Activated gamma-delta T cell treated with anti-CD3 and anti-CD28 coated beads, Interleukin-2, amount 50 U/mL, for 16 hours (primary cell): ENCODE measurements around the gene SEMA5A.

Source experiments
- DNase-seq: peaks from one replicate; pipeline ENCODE4 v3.0.0-alpha.2; 2020; ENCODE audit warnings: low read depth

The SEMA5A gene, protein sequence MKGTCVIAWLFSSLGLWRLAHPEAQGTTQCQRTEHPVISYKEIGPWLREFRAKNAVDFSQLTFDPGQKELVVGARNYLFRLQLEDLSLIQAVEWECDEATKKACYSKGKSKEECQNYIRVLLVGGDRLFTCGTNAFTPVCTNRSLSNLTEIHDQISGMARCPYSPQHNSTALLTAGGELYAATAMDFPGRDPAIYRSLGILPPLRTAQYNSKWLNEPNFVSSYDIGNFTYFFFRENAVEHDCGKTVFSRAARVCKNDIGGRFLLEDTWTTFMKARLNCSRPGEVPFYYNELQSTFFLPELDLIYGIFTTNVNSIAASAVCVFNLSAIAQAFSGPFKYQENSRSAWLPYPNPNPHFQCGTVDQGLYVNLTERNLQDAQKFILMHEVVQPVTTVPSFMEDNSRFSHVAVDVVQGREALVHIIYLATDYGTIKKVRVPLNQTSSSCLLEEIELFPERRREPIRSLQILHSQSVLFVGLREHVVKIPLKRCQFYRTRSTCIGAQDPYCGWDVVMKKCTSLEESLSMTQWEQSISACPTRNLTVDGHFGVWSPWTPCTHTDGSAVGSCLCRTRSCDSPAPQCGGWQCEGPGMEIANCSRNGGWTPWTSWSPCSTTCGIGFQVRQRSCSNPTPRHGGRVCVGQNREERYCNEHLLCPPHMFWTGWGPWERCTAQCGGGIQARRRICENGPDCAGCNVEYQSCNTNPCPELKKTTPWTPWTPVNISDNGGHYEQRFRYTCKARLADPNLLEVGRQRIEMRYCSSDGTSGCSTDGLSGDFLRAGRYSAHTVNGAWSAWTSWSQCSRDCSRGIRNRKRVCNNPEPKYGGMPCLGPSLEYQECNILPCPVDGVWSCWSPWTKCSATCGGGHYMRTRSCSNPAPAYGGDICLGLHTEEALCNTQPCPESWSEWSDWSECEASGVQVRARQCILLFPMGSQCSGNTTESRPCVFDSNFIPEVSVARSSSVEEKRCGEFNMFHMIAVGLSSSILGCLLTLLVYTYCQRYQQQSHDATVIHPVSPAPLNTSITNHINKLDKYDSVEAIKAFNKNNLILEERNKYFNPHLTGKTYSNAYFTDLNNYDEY

DNA sequence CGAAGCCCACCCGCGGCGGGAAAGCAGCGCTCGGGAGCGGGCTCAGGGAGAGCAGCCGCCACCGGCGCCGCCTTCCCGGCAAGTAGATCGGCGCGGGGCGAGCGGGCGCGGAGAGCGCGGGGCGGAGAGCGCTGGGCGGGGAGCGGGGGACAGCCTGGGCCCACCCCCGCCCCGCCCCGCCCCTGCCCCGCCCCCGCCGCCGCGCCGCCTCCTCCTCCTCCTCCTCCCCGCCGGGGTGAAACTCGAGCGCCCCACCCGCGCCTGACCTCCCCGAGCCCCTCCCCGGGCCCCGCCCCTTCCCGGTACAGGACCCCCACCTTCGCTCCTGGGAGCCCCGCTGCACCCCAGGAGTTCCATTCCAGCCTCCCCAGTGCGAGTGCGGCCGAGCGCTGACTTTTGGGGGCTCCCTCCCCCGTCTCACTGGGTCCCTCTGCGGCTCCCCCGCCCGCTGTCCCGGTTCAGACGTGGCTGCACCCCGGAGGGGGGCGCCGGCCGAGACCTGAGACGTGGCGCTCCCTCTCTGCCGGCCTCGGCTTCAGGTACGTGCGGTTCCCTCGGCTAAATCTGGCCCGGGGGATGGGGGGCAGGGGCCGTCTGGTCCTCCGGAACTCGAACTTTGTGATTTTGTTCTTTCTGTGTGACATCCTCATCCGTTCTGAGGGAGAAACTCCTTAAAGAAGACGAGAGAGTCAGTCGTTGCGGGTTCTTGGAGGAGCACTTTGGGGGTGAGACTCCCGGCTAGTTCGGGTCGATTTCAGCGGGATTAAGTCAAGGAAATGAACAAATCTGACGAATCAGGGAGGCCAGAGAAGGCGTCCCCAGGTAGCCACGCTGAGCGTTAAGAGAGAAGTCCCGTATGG is at the start of gene SEMA5A:
Gene SEMA5A, minus strand, starts transcription at position 84 of the 860 bp plus-strand sequence. CDS start 166,129 bp downstream, outside the sequence.
- DNase-seq, result no peak

DNA sequence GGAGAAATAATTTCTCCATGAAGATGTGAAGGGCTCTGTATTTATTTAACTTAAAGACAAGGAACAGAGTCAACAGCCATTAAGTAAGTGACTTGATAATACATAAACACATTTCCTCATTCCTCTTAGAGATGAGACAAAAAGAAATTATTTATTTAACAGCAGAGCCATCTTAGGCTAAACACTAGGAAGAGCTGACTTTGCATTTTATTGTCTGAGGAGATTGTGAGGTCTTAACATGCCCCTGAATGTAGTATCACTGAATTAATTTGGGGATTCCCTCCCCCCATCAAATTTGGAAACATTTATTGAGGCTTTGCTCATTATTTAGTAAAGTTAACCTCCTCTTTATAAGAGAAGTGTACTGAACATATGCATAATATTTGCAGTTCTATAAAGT is 49.0 kb upstream of the SEMA5A start:
- DNase-seq, result no peak

DNA sequence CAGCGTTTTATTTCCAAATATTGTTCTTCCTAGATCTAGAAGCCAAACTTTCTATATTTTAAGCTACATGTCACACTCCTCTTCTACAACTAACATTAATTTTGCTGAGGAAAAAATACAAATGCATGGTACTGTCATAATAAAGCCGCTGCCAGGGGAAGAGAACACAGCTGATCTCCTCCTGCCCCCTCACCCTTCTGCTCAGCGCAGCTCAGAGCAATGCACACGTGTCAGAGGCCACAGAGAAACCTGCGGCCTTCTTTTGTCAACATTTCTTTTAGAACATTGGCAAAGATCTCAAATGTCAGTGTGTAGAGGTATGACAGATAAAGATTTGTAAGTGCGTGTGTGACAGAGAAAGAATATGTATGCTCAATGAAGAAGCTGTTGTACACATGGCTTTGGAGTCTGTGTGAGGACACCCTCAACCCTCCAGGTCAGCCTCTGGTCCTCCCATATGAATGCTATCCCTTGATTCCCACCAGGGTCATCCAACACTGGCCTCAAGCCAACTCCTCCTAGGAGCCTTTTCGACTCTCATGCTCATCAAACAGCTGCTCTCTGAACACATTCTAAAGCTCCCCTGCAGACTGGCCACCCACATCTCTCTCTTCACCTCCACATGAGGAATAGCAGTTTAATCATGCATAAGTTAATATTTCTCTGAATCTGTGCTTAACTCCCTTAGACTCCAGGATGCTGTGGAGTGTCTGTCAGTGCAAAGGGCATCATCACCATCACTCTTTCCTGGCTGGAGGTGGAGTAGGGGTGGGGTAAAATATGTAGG is 43.4 kb upstream of the SEMA5A start:
- DNase-seq, result no peak

DNA sequence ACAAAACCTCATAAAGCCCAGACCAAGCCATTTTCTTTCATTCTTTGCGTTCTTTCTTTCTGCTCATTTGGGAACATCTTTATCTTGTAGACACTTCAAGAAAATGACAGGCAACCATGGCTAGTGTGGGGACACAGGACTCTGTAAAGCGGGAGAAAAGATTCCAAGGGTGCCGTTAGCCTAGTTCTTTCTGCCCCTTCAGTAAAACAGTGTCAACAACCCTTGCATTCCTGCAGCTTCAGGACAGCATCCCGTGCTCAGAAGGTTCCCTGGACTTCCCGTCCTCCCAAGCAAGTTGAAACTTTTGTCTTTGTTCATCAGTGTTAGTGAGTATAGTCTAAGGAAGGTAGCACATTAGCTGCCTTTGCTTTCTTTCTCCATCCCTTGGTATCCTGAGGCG is 42.4 kb upstream of the SEMA5A start:
- DNase-seq, result no peak

DNA sequence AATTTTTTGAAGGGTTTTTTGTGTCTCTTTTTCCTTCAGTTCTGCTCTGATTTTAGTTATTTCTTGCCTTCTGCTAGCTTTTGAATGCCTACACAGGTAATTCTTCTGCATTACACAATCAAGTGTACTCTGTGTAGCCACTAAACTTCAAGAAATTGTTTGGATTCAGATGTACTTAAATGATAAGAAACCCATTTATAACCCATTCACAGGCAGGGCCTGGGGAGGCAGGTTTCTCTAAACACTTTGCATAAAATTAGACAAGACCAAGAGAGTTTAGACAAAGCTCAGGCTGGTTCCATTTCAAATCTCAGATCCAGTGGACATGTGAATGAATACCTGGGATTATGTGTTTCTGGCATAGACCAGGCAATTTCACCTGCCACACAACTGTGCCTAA is 41.3 kb upstream of the SEMA5A start:
- DNase-seq, result no peak

DNA sequence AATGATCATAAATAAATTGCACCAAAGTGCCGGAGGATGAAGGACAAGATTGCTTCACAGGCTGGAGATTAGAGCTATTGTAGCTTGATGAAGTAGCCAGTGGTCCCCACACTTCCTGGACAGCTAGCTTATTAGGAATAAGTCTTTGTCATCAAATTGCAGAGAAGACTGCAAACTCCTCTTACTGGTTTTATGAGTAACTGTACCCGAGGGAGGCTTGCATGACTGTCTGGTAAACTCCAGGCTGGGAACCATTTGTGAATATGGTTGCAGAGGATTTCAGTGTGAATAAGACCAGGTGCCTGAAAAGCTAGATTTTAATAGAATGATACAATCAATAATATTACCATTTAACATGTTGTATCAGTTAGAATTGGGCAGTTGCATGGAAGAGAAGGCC is 36.5 kb upstream of the SEMA5A start:
- no peak for DNase-seq

DNA sequence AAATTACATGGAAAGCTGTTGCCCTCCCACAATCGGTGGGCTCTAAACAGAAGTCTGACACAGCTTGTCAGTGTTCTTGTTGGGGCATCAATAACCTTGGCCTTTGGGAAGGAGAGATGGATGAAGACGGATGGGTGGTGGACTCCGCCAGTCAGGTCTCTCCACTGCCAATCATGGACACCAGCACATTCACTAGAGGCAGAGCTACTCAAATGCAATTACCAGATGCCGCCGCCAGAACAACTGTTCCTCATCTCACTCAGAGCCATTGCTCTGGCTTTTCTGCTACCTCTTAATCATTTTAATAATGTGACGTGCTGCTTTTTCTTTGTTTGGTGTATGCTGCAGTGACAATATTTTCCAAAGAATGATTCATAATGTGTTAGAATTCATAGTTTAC is 27.9 kb upstream of the SEMA5A start:
- DNase-seq, result no peak

DNA sequence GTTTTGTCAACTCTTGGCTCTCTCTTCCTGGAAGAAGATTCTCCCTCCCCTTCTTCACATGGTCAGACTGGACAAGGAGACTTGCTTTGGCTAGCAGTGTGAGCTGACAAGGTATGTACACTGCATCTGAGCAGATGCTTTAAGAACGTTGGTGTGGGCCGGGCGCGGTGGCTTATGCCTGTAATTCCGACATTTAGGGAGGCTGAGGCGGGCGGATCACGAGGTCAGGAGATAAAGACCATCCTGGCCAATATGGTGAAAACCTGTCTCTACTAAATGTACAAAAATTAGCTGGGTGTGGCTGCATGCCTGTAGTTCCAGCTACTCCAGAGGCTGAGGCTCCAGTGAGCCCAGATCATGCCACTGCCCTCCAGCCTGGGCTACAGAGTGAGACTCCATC is 26.4 kb upstream of the SEMA5A start:
- DNase-seq, result no peak

DNA sequence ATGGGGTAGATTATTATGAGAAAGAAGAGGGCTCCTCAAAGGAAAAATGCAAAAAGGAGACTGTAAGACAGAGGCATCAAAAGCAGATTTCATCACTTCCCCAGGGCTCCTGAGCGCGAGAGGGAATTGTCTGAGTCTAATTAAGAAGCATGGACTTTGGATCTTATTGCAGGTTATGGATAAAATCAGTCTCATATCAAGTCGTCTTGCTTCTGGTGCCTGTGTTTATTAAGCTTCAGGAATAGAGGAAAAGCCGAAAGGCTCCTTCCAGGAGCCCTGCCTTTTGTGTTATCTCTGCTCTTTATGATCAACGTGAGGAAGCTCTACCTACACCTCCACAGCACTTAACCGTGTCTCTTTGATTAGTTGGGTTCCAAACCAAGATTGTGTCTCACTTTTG is 25.0 kb upstream of the SEMA5A start:
- no peak for DNase-seq

DNA sequence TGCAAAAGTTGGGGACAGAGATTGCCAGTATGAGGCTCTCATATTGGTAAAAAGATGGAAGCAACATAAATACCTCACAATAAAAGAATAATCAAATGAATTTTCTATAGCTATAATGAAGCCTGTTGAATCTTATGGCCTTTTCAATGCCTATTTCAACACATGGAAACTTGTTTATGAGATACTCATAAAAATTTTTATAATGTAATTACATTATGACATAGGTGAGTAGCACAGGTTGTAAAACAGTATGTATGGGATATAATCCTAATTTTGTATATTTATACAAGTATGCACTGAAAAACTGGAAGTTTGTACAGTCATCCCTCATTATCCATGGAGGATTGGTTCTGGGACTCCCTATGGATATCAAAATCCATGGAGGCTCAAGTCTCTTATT is 21.2 kb upstream of the SEMA5A start:
- DNase-seq, result no peak

DNA sequence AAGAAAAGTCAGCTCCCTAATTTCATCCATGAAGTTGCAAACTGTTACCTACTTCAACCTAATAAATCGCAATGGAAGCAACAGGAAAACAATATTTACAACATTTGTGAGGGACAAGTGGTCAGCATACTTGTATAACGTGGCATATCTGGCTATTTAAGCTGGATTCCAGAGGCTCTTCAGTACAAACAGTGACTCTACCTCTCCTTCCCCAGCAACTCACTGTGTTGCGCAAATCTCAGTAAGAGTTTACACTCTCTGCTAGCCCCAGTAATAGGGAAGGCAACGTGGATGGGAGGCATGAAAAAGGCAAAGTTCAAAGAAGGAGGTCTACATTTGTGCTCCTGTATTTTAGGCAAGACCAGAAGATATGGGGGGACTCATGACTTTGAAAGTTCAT is 18.9 kb upstream of the SEMA5A start:
- no peak for DNase-seq

DNA sequence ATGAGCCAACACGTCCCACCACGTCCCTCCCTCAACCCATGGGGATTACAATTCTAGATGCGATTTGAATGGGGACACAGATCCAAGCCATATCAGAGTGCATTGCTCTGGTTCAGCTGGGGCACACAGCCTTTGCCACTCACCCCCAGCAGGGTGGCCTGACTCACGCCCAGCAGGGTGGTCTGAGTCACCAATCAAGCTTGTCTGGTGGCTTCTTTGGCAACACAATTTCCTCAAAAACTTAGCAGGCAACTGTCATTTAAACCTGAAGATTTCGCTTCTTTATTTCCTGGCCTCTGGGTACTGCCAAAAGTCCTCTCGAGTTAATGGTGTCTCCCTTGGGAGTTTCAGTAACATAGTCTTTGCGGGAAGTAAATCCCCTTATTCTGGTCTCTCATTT is 16.3 kb upstream of the SEMA5A start:
- DNase-seq, result no peak

DNA sequence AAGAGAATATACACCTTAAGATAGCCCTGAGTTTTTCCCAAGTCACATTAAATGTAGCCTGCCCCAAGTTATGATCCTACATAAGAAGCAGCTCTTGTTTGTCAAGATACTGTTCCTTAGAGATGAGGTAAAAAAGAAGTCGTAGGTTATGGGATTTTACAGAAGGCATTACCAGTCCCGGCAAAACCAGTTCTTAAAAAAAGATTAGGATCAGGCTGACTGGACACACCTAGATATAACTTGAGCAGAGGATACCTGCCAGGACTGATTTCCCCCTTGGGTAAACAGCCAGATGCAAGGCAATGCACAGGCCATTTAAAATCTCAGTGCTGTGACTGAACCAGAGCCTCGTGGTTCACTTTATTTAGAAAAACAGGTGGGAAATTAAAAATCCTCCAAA is 14.1 kb upstream of the SEMA5A start:
- no peak for DNase-seq

DNA sequence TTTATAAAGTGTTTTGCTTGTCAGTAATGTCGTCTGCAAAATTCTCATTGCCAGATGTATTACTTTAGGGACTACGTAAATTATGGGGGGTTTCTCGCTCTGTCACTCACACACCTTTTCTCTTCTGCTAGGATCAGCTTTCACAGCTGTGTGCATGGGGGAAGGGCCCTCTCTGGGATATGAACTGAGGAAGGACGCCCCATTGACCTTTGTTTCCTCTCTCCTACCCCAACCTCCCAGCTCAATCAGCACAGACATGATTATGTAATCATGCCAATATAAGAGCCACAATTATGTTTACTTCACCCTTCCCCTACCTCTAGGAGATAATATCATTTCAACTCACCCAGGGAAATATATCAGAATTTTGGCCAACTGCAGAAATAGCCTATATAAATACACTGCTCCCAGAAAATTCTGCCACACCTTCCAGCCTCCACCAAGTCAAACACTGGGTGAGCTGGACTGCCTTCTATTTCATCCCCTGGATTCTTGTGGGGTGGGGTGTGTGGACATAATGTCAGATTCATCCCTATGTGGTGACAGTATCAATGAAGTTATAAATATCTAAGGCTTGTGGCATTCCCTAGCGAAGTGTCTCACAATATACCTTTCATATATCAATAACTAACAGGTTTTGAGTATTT is 12.6 kb upstream of the SEMA5A start:
- DNase-seq, result no peak

DNA sequence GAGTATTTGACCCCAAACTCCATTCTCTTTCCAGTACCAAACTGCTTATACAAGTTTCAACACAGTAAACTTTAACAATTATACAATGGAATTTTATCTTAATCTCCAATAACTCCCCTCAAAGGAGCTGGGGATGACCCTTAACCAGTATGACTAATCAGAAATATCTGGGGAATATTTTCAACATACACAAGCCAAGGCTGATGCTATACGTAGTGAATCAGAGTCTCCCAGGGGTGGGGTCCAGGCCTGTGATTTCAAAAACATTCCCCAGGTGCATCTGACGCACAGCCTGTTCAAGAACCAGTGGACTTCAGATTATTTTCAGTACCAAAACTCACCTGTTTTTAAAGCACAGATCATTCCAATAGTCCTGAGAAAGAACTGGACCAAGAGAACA is 11.8 kb upstream of the SEMA5A start:
- no peak for DNase-seq

DNA sequence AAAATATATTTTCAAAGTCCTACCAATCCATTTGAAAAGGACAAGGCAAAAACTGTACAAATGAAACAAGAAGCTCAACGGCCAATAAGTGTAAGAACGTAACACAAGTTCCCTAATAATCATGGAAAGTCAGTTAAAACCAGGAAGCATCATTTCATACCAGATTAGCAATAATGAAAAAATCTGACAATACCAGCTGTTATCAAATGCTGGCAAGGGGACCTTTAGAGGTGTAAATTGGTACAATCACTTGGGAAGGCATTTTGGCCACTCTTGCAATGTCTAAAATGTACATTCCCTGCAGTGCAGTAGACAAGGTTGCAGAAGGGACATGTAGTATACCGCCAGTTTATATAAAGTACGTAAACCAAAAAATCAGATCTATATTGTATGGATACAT is 10.1 kb upstream of the SEMA5A start:
- no peak for DNase-seq

DNA sequence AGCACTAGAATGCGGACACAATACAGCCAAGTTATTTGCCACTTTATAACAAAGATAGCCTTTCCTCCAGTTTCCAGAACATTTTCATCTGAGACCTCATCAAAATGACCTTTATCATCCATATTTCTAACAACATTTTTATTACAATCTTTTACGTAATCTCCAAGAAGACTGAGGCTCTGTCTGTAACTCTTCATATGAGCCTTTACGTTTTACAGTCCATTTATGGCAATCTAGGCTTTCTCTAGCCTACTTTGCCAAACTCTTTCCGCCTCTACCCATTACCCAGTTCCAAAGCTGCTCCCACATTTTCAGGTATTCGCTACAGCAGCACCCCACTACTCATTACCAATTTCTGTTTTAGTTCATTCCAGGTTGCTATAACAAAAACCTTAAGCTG is 8.2 kb upstream of the SEMA5A start:
- DNase-seq, result no peak

DNA sequence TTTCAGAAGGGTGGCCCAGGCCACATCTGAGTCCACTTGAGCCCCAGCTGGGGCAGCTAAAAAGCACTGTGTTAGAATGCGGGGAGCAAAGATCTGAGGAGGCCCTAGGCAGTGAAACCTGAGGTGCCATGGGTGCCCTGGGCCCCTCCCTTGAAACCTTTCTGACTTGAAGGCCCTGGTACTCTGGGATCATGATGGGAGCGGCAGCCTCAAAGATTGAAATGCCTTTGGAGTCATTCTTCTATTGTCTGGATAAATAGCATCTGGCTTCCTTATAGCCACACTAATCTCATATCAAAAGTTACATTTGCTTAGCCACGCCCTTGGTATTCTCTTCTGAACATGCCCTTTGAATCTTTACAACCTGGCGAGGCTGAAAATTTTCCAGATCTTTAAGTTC is 7.7 kb upstream of the SEMA5A start:
- no peak for DNase-seq

DNA sequence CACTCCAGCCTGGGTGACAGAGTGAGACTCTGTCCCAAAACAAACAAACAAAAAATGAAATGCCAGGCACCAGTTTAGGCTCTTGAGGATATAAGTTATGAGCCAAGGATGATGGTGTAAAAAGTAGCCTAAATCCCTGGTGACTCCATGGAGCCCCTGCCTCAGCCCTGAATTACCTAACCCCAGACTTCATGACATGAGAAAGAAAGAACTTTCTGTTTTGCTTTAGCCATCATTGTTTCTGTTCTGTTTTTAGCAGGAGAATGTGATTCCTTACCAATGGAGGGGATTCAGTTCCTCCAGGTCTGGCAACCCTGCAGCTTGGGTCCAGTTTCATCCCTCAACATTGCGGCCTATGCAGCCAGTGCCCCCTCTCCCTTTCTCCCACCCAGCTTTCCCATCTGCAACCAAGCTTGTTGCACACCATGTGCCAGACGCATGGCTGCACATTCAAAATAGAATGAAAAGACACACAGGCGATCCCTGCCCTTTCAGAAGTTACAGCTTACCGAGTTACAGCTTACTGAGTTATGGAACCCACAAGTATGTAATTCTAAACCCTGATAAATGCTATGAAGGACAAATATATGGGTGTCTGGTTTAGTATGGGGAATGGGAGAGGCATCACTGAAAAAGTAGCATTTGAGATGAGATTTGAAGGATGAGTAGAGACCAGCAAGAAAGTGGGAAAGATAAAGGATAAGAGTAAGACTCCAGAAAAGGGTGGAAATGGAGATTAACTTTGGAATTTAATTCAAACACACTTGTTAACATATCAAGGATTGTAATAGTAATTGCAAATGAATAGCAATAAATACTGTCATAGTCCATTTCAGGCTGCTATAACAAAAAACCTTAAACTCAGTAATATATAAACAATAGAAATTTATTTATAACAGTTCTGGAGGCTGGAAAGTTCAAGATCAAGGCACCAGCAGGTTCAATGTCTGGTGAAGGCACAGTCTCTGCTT is 6.0 kb upstream of the SEMA5A start:
- DNase-seq, result no peak
